A204.1 (cell line): ENCODE data around the gene COL17A1.

Experiments used
- FAIRE-seq: peaks from 2 replicates; lab custom pipeline; 2012; peaks lifted over from hg19 to GRCh38; lab: Jason Lieb, UNC

The COL17A1 gene

DNA sequence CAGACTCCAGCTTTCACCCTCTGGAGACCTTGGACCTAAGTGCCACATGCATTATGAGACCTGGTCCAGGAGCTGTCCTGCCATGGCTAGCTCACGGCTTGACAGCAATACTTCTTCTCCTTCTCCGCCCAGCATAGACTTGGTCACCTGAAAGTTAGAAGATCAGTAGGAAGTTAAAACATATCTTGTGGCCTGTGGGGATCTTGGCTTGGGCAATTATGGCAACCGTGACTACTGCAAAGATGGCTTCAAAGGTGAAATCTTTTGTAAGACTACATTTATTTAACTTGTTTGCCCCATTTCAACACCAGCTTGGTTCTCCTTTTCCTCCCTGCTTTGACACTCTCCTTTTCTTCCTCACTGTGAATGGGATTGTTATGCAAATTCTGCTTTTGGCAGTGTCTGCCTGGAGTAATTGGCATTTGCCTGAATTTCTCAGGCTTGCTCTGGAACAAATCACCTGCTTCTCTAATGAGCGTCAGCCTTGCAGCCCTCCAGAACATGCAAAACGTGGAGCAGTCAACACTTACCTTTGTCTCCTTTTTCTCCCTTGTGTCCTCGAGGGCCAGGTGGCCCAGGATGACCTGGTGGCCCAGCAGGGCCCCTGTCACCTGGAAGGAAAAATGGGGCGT is 53.4 kb downstream of the COL17A1 start:
- no peak for FAIRE-seq

DNA sequence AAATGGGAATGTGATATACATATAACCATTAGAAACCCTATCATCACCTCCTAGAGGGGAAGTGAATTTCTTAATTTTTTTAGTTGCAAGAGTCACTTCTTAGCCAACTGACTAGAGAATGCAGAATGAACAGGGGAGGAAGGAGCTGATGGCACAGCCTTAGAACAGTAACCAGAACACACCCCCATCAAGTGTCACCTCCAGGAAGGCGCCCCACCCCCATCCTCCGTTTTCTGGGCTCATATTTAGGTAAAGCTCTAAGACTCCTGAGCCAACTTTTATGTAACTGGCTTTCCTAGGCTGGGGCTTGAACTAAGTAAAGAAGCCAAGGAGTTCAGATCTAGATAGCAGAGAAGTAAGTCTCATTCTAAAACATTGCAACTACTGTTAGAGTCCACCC is 54.0 kb downstream of the COL17A1 start:
- no peak for FAIRE-seq

DNA sequence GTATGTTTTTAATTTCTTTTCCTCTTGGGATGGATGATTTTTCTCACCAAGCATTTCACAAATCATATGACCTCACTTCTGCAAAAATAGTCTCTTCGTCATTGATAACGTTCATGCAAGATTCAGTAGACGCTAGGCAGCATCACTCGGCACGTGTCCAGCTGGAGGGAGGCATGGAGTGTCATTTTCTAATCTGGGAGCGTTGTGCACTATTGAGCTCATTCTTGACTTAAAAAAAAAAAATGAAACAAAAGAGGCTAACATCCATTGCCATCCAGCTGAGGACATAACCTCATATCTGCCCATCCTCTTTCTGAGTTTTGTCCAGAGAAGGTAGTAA is 56.2 kb downstream of the COL17A1 start:
- FAIRE-seq, result no peak

DNA sequence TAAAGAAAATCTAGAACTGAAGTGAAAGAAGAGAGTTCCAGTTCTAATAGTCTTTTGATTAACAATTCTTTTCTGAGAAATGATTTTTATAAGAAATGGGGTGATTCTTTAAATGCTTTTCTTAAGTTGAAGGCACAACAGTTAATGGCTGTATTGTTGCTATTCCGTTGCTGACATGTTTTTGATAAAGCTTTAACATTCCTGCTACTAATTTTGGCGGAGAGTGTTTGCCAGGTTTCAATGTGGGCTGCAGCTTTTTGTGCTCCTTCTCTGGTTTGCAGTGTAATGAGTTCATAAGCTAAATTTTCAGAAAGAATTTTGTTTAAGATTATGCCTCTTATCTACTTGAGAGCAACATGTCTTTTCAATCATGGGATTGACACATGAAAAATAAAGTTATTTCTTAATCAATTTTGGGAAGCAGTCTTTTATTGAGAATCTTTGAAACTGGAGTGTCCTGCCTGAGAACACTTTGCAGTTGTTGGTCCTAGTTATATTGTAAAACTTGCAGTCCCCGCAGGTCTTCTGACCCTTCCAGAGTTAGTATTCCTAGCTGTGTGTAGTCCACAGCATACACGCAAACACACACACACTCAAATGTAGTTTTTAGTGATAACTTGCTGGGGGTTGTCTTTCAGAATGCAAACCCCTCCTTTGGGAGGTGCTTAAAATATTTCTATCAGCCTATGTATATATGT is 56.7 kb downstream of the COL17A1 start:
- no peak for FAIRE-seq

DNA sequence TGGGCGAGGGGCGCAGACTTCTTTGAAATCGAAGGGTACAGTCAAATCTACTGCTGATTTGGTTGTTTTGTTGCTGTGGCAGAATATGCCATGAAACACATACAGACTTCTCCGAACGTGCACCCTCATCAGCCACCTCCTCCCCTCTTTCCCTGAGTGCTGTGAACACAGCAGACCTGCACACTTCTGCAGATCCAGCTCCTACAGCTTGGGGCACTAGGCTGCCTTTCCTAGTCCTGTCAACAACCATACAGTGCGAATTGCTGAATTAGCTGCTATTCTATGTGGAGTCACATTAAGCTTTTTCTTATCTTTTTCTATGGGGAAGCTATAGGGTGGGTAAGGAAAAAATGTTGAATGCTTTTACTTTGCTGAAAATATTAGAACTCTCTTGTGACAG is 57.5 kb downstream of the COL17A1 start:
- no peak for FAIRE-seq

DNA sequence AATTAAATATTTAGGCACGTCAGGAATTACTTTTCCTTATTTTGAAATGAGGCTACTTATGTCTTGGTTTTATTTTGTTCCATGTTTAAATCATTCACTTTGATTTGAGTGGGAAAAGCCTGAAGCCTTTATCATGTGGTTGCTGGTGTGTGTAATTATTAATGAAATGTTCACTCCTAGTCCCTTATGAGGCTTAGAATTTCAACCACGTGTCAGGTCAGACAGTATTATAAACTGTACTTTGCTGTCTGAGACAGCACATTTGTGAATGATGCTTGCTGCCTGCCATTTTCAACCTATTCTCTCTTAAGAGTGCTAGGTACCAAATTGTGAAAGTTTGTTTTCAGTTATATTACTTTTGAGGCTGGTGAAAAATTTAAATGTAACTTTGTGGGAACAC is 58.9 kb downstream of the COL17A1 start:
- no peak for FAIRE-seq

DNA sequence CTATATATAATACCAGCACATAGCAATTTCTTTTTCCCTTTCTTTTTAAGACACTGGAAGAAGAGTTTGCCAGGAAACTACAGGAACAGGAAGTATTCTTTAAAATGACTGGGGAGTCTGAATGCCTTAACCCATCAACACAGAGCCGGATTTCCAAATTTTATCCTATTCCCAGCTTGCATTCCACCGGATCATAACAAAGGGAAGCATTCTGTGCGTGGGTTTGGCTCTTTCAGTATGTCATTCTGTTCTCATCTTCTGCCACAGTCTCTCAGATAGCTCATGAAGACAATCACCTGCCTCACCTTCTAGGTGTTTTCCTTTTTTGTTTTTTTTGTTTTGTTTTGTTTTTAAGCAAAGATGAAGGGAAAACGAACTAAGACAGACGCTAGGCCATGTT is 60.2 kb downstream of the COL17A1 start:
- no peak for FAIRE-seq

DNA sequence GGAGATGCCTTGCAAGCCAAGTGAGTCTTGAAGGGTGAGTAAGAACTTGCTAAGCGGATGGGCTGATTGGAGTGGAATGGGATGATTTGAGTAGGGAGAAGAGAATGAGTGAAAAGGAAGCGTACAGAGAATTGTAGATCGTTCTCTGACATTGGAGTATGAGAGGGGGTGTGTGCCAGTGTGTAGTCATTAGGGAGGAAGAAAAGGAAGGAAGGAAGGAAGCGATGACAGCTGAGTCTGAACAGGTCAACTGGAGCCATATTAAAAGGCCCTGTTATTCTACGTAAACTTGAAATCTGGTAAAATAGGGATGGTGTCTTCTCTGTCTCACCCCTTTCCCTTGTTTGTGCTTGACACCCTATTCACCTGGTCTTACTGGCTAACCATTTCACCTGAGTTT is 63.7 kb downstream of the COL17A1 start:
- no peak for FAIRE-seq

DNA sequence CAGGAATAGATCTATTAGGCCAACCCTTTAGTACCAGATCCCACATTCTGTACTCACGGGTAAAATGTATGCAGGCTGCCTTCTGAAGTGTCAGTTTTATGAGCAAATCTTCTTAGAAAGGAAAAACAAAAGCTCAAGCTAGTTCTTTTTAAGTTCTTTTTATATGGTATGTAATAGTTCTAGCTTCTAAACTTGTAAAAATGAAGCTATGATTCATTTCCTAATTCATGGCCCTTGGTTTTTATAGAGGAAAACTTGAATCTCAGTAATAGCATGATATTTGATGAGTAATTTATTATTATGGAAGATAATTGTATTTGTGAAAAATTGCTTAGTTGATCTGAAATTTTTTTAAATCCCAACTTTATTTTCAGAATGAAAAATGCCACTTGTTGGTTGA is 64.4 kb downstream of the COL17A1 start:
- no peak for FAIRE-seq

DNA sequence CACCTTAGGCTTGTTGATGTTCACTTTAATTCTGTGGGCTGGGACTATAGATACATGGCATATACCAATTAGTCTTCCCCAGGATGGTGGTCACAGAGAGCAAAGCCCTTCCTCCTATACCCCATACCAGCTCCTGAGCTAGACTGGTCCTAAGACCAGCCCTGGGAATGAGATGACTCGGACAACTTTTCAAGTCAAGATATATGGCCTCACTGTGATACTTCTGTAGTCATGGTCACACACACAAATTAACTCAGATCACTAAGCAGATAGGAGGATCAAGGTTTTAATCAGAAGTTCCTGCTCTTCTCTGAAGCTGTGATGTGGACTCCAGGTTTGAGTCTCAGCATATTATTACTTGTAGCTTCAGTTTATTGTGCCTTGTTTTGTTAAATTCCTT is 65.7 kb downstream of the COL17A1 start:
- FAIRE-seq, result no peak

DNA sequence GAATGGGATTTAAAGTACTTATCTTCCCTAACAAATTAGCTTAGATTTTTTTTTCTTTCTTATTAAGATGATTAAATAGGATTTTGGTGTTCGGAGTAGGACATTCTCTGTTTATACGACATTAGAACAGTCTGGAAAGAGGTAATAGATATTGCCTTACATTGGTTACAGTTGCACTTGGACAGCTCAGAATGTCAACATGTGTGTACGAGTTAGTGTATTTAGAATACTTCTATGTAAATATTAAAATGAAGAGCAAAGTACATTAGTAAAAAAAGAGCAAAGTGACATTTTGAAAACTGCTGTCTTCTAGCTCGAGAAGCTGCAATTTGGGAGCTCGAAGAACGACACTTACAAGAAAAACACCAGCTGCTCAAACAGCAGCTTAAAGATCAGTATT is 67.2 kb downstream of the COL17A1 start:
- no peak for FAIRE-seq

DNA sequence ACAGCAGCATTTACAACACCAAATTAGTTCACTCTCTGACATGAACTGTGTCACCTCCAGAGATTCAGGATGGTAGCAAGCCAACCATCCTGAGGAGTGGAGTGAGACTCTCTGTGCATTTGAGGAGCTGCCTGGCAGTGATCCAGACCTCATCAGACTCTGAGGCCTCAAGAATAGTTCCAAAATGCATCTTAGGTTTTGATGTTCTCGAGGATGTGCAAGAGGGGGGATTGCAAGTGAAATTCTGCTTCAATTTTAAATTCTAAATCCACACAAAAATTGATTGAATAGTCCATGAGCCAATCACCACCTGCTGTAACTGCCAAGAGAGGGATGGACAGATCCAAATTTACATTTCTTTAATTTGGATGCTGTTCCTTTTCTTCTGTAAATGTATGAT is 69.0 kb downstream of the COL17A1 start:
- FAIRE-seq, result no peak

DNA sequence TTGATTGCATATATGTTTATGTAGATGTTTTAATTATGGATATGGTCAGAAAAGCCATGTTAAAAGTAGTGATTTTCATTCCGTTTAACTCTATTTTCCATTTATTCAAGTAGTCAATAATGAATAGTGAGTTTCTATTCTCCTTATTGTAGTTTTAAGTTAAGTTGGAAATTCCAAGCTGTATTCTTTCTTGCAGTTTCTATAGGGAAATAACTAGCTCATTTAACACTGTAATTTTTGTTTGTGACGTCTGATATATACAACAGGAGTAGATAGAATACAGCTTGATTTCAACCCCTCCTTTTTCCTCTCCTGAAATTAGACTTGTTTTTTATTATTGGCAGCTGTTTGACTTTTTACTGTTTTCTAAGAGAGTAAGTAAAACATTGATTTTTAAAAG is 71.5 kb downstream of the COL17A1 start:
- no peak for FAIRE-seq

DNA sequence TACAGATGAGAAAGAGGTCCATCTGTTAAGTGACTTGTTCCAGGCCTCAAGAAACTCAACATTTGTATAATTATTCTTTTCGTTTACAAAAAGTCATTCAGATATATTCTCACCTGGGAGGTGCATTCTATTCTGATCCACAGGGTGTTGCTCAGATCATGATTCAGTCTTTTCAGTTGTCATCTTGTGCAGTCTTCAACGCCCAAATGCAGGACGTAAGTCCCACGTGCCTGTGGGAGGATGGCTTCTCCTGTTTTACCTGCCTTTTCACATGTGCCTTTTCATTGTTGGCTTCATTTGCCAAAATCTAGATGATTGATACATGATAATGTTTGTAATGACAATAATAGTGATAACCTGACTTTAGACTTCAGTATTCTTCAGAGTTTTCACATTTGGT is 72.2 kb downstream of the COL17A1 start:
- no peak for FAIRE-seq

DNA sequence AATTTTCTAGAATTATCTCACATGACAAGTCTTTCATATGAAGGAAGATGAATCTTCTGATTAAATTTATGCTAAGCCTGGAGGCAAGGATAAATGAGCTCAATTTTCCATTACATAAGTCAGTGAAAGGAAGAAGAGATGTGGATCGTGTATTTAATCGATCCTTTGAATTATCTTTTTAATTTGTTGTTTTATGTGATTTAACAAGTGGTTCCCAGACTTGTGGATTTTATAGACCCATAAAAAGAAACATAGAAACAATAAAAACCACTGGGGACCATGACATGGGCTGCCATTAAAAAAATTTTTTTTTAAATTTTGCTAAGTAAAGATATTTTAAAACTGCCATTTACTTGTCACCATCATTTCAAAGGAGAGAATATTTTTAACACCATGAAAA is 73.8 kb downstream of the COL17A1 start:
- no peak for FAIRE-seq

DNA sequence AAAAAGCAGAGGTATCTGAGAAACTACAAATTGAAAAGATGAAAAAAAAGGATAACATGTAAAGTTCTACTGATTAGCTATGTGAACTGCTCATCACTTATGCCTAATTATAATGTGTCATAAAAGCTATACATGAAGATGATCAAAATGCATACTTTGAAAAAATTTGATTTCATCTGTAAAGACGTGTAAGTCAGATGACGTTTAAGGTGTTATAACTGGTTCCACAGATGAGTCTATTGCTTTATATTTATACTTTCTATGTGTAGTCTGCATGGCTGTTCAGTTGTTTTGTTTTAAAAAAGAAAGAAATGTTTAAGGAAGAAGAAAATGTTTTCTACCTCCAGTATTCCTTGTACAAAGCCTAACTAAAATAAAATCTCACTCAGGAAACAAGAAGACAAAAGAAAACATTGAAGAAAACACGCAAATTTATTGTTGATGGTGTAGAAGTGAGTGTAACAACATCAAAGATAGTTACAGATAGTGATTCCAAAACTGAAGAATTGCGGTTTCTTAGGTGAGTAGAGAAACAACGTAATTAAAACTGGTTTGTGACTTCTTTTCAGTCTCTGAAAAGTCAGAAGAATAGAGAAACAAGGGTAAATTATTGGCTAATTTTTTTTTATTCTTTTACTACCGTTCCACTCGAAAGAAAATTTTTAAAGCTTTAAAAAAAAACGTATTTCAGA is 80.4 kb downstream of the COL17A1 start:
- no peak for FAIRE-seq

DNA sequence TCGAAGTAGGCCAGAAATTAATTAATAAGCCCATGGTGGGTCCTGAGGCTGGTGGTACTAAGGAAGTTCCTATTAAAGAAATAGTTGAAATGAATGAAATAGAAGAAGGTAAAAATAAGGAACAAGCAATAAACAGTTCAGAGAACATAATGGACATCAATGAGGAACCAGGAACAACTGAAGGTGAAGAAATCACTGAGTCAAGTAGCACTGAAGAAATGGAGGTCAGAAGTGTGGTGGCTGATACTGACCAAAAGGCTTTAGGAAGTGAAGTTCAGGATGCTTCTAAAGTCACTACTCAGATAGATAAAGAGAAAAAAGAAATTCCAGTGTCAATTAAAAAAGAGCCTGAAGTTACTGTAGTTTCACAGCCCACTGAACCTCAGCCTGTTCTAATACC is 82.8 kb downstream of the COL17A1 start:
- FAIRE-seq, result no peak

DNA sequence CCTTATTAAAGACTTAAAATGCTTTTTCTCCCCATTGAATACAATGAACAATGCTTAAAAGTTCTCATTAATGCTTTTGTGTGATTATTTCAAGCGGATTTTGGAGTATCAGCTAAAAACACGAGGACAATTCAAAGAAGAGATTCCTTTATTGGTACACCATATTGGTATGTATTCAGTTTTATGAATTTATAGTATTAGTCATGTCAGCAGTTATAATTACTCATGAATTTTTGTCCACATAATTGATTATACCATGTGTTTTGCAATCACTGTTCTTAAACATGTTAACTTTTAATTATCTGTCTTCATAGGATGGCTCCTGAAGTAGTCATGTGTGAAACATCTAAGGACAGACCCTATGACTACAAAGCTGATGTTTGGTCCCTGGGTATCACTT is 86.9 kb downstream of the COL17A1 start:
- no peak for FAIRE-seq

DNA sequence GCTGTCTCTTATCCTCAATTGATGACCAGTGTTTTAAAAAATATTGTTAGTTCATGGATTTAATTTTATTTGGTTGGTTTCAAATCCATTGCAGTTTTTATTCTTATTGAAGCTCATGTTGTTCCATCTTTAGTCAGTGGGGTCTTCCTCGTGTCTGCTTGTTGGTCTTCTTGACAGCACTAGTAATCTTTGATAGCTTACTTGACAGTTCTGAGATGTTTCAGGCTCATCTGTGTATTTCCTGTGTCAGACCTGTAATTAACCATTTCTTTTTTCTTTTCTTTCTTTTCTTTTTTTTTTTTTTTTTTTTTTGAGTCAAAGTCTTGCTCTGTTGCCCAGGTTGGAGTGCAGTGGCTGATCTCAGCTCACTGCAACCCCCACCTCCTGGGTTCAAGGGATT is 90.5 kb downstream of the COL17A1 start:
- no peak for FAIRE-seq

DNA sequence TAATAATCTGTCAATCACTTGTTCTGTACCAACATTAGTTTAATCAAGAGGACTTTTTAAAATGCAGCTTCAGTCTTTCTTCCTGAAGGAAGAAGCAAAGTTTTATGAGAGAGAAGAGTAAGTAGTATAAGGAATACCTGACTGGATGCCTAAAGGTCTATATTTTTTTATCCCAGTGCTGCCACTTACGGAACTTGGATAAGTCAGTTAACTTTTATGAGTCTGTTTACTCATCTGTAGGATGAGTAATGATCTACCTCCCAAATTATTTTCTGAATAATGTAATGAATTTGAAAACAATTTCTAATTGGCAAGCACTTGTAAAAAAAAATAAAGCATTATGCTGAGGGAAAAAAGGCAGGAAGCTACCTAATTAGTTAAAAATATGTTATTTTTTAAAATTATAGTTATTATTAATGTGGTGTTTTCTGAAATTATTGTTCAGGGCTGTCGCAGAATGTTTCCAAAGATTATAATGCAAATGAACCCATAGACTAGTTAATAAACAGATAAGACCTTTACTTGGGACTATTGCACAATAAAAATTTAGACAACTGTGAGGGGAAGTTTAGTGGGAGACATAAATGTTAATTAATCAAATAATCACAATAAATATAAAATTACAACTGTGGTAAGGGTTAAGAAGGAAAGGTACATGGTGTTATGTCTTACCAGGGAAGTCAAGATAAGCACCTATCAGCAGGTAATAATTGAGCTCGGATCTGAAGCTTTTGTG is 94.1 kb downstream of the COL17A1 start:
- FAIRE-seq, result peak; percentile 67

DNA sequence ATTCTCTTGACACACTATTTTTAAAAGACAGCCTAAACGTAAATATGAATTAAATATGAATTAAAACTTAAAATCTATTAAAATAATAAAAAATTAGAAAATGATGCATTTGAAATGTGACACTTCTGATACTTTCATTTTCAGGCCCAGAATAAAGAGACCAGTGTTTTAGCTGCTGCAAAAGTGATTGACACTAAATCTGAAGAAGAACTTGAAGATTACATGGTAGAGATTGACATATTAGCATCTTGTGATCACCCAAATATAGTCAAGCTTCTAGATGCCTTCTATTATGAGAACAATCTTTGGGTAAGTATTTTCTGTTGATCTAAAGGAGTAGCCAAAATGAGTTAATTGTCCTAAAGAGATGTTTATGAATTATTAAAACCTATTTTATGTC is 95.1 kb downstream of the COL17A1 start:
- peak; percentile 73 for FAIRE-seq

DNA sequence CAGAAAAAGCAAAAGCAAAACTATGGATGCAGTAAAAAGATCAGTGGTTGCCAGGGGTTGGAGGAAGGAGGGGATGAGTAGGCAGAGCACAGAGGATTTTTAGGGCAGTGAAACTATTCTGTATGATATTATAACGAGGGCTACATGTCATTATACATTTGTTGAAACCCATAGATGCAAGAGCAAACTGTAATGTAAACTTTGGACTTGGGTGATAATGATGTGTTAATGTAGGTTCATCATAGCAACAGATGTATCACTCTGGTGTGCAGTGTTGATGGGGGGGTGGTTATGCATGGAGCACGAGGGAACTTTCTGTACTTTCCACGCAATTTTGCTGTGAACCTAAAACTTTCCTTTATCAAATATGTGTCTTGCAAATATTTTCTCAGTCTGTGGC is 95.6 kb downstream of the COL17A1 start:
- FAIRE-seq, result no peak

DNA sequence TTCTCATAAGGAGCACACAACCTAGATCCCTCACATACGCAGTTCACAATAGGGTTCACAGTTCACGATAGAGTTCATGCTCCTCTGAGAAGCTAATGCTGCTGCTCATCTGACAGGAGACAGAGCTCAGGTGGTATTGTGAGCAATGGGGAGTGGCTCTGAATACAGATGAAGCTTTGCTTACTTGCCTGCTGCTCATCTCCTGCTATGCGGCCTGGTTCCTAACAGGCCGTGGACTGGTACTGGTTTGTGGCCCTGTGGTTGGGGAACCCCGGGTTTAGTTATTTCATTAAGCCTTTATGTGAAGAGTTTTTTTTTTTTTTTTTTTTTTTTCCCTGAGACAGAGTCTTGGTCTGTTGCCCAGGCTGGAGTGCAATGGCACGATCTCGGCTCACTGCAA is 99.3 kb downstream of the COL17A1 start:
- FAIRE-seq, result no peak
